Measurements from ENCODE around the gene HMGCS1.
"Not testable (repeated sequence)": the region's sequence is repeated elsewhere in the genome, so short reads cannot be mapped to it uniquely, and the experiment has no call there.

HMGCS1 gene

GRCh38 chr5:43270645-43271044, 42.6 kb downstream of the HMGCS1 start:
- DNase-seq, result no peak

DNA sequence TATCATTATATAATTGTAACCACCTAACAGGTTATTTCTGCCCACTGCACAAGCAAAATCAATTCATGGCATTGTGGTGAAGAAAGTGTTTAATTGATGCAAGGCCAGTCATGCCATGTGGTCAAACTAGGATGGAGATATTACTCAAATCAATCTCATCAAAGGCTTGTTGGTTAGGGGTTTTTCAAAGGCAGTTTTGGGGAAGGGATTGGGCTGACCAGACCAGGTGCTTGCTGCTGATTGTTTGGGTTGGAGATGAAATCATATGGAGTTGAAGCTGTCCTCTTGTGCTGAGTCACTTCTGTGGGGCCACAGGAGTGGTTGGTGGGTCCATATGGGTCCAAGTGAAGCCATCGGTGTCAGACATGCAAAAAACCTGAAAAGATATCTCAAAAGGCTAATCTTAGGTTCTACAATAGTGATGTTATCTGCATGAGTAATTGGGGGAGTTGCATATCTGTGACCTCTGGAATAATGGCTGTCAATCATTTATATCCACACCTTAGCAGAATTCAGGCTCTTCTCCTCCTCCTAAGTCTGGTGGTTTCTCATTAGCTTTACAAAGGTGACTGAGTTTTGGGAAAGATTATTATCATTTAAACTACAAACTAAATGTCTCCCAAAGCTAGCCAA, 44.9 kb downstream of the HMGCS1 start:
- no peak for DNase-seq

GRCh38 chr5:43262269-43262668, 50.9 kb downstream of the HMGCS1 start:
- DNase-seq, result not testable (repeated sequence)

DNA sequence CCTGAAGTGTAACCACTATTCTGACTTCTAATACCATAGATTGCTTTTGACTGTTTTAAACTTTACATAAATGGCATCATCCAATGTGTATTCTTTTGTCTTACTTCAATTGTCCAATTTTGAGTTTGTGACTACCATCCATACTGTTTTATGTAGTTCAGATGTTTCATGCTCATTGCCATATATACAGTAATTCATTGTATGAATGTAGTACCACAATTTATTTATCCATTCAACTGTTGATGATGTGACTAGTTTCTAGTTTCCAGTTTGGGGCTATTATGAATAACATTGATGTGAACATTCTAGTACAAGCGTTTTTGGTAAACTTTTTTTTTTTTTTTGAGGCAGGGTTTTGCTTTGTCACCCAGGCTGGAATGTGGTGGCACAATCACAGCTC, 55.1 kb downstream of the HMGCS1 start:
- no peak for DNase-seq

- no peak for DNase-seq
These were observed 56.8 kb downstream of the HMGCS1 start for GRCh38 chr5:43256261-43256966.

DNA sequence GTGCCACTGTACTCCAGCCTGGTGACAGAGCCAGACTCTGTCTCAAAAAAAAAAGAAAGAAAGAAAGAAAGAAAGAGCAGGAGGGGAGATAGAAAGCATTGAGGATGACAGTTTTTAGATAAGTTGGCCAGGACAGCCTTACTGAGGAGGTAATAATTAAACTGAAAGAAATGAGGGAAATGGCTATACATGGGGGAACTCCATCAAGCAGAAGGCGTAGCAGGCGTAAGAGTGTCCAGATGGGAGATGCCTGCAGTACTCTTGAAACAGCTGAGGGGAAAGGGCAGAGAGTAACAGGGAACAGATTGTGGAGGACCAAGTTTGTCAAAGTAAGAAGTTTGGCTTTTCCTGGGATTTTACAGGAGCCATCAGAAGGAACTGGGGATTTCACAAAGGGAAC, 57.5 kb downstream of the HMGCS1 start:
- DNase-seq, result no peak

DNA sequence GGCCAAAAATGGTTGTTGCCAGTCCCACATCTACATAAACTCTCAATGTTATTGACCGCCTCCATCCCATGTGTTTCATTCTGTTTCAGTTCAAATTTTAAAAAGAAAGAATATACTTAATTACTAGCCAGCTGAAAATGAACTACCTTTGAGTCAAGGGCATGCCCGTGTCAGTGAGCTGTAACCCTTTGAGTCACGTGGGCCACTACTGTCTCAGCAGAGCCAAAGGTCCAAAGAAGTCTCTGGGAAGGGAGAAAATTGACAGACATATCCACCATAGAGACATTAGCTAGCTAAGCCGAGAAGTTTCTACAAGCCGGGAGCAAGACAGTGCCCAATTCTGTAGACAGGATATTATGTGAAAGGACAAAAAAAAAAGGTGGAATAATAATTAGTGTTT, 61.5 kb downstream of the HMGCS1 start:
- no peak for DNase-seq

DNA sequence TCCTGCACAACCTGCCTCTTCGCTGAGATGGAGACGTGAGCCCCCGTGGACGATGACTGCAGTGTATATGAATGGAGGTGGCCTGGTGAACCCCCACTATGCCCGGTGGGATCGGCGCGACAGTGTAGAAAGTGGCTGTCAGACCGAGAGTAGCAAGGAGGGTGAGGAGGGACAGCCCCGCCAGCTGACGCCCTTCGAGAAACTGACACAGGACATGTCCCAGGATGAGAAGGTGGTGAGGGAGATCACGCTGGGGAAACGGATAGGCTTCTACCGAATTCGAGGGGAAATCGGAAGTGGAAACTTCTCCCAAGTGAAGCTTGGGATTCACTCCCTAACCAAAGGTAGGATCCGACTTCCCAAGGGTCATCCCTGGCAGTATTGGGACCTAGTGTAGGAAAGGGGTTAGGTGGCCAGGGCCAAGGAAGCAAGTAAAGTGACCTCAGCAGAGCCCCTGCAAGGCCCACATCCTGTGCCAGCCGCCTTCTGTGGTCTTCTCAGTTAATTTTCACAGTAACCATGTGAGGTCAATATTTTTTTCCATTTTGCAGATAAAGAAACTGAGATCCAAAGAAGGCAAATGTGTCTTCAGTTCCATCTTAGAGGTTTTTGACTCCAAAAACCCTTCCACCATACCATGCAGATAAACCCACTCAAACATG, 67.4 kb downstream of the HMGCS1 start:
- peak; percentile 19 to 21 for DNase-seq

DNA sequence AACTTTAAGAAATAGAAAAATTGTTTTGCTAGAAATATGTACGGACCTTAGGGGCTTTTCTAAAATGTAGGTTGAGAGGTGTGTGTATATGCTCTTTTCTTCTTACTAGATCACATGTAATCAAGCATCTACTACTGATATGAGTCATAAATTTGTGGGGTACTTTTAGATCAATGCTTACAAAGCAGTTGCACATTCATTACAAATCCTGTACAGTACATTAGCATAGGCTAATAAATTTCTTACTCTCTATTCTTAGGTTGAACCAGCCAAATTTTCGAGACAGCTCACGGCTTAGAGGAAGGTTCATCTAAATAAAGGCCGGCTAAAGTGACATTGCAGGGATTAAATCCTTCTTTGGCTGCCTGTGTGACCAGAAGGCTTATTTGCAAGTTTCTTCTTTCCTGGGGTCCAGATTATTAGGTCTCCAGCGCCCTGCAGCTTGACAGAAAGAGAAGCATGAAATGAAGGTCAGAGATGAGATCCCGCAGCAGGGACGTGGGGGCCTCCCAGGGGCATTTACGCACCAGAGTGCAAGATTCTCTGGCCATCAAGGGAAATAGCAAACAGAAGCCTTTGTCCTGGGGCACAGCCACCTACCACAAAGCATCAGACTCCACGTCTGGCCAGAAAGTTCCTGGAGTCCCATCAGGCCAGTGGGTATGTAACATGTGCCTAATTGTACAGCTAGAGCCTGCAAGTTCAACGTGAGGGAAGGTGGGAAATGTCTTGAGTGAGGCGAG, 68.2 kb downstream of the HMGCS1 start:
- DNase-seq, result no peak

DNA sequence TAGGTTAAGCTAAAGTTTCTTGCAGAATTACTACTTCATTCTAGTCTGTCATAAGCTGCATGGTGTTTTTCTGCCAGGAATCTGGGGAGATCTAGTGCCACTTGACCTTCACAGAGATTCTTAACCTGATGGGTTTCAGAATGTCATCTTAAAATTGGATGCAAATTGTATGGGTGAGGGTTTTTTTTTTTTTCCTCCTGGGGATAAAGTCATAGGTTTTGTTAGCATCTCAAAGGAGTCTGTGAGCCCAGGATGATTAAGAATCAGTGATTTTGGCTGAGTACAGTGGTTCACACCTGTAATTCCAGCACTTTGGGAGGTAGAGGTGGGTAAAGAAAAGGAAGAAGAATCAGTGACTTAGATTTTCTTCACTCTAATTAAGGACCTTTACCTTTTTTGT, 69.9 kb downstream of the HMGCS1 start:
- no peak for DNase-seq

GRCh38 chr5:43242196-43242595, 71.0 kb downstream of the HMGCS1 start:
- no peak for DNase-seq

All from activated CD4-positive, alpha-beta T cell treated with anti-CD3 and anti-CD28 coated beads, Interleukin-2, amount 50 U/mL, for 48 hours (primary cell).